ENCODE data around the gene OSBPL10.
"Not testable (repeated sequence)": the region's sequence is repeated elsewhere in the genome, so short reads cannot be mapped to it uniquely, and the experiment has no call there.

Gene OSBPL10

DNA sequence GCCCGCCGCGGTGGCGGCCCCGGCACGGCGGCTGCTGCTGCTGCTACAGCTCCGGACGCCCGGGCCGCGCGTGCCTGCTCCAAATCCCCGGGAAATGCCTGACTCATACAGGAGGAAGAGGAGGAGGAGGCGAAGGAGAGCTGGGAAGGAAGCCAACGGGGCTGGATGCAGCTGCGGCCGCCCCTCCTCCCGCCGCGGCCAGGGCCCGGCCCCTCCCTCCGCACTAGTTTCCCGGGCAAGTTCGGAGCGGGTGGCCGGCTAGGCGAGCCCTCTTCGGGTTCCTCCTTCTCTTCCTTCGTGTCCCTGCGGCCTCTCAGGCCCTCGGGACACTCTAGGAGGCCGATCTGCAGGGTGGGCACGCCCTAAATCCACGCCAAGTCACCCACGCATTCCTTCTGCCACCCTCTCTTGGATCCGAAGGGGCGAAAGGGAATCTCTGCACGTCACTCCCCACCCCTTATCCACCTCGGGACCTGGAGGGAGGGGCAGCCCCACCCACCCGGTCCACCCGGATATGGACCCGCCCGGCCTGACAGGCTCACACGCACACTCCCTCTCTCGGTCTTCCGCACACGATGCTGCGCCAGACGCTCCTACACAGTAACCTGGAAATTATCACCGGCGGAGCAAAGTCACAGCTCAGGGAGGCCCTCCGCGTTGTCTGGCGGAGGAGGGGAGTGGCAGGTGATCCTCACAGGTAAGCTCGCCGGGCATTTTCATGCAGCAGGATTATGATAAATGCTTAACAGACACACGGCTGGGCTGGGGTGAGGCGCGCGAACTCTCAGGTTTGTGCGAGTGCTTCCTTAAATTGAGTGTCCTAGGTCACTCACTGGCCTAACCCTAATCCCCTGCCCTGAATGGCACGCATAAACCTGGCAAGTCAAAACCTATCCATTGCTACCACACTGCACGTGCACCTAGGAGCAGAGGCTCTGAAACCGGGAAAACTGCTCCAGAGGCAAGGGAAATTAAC is at the start of gene OSBPL10, which contains the start of gene ZNF860:
TSS of gene OSBPL10 (minus strand) at position 57 of the 976 bp plus-strand sequence. CDS start 83 bp downstream, outside the sequence.
TSS of gene ZNF860 (plus strand) at position 545 of the 976 bp plus-strand sequence. CDS start 7,330 bp downstream, outside the sequence.
- DNase-seq (ENCODE audit: low spot score): peak; percentile 87

- DNase-seq (ENCODE audit: low spot score): no peak
These were observed 45.5 kb upstream of the OSBPL10 start for GRCh38 chr3:32026593-32026992.

DNA sequence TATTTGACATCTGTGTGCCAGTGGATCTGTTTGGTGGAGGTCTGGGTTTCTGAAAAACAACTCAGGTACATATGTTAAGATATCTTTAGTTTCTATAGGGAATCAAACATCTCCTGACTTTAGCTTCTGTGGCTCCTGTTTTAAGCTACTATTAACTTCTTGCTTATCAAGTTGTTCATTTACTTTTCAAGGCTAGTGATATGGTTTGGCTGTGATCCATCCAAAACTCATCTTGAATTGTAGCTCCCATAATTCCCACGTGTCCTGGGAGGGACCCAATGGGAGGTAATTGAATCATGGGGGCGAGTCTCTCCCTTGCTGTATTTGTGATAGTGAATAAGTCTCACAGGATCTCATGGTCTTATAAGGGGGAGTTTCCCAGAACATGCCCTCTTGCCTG is 41.9 kb upstream of the OSBPL10 start:
- no peak for DNase-seq (ENCODE audit: low spot score)

- no peak for DNase-seq (ENCODE audit: low spot score)
These were observed 40.7 kb upstream of the OSBPL10 start for GRCh38 chr3:32021748-32022147.

DNA sequence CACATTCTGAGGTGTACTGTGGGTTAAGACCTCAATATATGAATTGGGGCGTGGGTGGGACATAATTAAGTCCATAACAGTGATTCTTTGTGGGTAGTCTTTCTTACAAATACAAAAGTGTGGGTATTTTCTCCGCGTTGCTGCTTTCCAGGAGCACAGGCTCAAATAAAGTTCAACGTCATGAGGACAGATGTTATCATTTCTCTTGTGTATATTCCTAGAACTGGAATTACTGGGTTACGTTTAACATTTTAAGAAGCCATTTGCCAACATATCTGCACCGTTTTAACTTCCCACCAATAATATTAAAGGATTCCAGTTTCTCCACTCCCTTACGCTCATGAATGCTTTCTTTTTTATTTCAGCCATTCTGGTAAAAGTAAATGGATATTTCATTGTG is 40.1 kb upstream of the OSBPL10 start:
- DNase-seq (ENCODE audit: low spot score): no peak

DNA sequence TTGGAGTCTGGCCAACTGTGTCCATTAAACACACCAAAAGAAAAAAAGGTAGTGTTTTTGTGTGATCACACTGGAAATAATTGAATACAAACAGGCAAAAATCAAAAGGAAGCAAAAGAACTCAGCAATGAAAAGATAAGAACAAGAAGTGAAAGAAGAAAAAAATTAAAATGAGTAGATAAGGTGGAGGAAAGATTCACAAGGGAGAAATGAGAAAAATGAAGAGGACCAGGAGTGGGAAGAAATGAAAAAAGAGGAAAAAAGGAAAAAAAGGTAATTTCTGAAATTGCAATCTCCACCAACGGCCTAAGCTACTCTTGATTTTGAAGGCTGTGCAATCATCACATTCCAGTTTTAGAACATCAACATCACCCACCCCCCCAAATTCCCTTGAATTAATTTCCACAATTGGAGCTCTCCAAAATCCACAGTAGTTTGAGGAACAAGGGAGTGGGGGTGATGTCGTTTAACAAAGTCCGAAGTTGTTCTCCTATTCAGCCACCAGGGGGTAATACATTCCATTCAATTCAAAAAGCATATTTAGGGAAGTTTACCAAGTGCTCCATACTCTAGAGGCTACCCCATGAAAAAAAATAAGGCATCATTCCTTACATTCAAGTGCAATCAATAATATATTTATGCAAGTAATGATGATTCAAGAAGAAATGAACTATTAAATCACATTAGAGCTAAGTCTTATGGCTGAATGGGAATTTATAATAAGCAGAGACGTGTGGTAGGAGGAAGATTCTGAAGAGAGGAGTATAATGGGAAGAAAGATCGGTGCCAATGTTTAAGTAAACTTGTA is 37.9 kb upstream of the OSBPL10 start:
- no peak for DNase-seq (ENCODE audit: low spot score)

GRCh38 chr3:32017286-32017685 is 36.2 kb upstream of the OSBPL10 start:
- no peak for DNase-seq (ENCODE audit: low spot score)

DNA sequence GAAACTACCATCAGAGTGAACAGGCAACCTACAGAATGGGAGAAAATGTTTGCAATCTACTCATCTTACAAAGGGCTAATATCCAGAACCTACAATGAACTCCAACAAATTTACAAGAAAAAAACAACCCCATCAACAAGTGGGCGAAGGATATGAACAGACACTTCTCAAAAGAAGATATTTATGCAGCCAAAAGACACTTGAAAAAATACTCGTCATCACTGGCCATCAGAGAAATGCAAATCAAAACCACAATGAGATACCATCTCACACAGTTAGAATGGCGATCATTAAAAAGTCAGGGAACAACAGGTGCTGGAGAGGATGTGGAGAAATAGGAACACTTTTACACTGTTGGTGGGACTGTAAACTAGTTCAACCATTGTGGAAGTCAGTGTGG is 34.6 kb upstream of the OSBPL10 start:
- DNase-seq (ENCODE audit: low spot score): not testable (repeated sequence)

DNA sequence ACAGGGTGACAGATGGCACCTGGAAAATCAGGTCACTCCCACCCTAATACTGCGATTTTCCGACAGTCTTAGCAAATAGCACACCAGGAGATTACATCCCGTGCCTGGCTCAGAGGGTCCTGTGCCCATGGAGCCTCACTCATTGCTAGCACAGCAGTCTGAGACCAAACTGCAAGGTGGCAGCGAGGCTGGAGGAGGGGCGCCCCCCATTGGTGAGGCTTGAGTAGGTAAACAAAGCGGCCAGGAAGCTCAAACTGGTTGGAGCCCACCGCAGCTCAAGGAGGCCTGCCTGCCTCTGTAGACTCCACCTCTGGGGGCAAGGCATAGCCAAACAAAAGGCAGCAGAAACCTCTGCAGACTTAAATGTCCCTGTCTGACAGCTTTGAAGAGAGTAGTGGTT is 29.6 kb upstream of the OSBPL10 start:
- not testable (repeated sequence) for DNase-seq (ENCODE audit: low spot score)

DNA sequence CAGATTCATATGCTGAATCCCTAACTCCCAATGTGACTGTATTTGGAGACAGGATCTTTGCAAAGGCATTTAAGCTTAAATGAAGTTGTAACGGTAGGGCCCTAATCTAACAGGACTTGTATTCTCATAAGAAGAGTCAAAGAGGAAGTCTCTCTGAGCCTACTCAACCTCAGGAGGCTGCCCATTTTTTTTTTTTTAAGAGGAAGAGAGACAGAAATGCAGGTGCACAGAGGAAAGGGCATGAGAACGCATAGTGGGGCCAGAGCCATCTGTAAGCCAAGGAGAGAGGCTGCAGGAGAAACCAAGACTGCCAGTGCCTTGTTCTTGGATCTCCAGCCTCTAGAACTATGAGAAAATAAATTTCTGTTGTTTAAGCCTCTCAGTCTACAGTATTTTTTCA is 28.9 kb upstream of the OSBPL10 start:
- DNase-seq (ENCODE audit: low spot score): no peak

DNA sequence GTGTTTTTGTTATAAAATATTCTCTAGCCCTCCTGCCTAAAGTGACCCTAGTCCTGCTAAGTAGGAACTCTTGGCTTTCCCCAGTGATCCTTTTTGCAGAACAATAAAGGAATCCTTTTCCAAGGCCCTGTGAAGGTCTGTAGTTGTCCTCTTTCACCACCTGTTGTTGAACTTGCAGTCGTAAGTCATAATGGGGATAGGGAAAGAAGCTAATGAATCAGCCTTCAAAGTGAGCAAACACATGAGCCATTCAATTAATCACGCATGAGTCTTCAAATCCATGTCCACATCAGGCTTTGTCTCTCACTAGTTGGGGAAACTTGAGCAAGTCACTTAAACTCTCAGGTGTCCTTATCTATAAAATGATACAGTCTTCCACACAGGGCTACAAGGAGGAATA is 28.0 kb upstream of the OSBPL10 start:
- no peak for DNase-seq (ENCODE audit: low spot score)

DNA sequence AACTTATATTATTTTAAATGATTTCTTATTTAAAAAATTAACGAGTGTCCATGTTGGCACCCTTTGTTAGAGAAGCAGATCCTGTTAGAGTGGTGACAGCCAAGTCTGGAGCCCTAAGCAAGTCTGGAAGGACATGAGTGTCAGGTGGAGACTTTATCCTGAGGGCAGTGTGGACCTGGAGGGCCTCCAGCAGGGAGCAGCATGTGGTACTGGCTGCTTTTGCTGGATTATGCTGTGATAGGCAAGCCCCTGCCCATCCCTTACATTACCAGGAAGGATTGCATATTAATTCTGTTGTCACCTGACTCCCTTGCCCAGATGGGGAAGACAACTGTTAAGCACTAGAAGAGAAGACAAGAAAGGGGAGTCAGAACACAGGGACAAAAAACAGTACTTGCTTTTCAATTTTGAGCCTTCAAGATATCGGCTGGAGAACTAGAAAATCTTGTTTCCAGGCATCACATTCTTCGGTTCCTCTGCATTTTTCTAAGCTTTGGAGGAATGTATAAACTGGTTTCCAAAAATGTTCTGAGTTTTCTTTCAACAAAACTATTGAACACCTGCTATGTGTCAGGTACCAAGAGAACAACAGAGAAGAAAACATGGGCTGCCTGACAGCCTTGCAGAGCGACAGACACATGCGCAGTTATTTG is 23.2 kb upstream of the OSBPL10 start:
- no peak for DNase-seq (ENCODE audit: low spot score)

- DNase-seq (ENCODE audit: low spot score): no peak
These were observed 22.3 kb upstream of the OSBPL10 start for GRCh38 chr3:32003380-32003779.

- no peak for DNase-seq (ENCODE audit: low spot score)
These were observed 21.7 kb upstream of the OSBPL10 start for GRCh38 chr3:32002561-32003368.

DNA sequence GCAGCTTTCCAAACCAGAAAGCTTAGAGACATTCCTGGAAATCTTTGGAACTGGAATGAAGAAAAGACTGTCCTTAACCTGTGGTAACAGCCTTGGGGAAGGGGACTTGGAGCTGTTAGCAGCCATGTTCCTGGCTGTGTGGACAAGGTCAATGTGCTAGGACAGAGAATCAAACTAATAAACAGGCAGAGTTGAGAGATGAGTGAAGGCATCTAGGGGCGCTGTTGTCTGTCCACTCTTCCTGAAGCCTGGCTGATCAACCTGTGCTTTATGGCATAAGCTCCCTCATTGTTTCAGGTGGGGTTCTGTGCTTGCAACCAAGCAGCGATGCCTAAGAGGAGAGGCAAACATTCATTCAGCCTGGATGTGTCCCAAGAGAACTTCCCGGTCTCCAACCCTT is 19.8 kb upstream of the OSBPL10 start:
- DNase-seq (ENCODE audit: low spot score): no peak

DNA sequence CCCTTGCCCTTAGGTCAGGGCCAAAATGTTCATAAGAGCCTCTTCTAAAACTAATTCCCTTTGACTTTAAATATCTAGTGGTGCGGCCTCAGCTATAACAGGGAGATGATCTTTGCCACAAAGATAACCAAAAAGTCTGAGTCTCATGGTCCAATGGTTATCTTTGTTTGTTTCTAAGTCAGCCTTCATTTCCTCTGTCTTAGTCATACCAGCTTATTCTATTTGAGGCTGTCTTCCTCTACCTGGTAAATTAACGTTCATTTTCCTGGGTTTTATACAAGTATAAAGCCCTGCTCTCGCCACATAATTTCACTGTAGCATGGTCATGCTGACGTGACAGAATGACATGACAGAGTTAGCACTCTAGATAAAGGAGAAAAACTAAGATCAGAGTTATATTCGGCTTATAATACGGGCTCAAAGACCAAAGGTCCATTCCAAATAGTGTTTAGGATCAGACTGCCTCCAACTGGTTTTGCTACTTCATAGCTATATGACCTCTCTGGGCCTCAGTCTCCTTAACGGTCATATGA is 18.9 kb upstream of the OSBPL10 start:
- no peak for DNase-seq (ENCODE audit: low spot score)

- no peak for DNase-seq (ENCODE audit: low spot score)
These were observed 16.4 kb upstream of the OSBPL10 start for GRCh38 chr3:31997500-31997899.

- no peak for DNase-seq (ENCODE audit: low spot score)
These were observed 15.1 kb upstream of the OSBPL10 start for GRCh38 chr3:31996195-31996594.

- not testable (repeated sequence) for DNase-seq (ENCODE audit: low spot score)
These were observed 14.0 kb upstream of the OSBPL10 start for GRCh38 chr3:31995026-31995425.

- no peak for DNase-seq (ENCODE audit: low spot score)
These were observed 12.8 kb upstream of the OSBPL10 start for GRCh38 chr3:31993843-31994242.

DNA sequence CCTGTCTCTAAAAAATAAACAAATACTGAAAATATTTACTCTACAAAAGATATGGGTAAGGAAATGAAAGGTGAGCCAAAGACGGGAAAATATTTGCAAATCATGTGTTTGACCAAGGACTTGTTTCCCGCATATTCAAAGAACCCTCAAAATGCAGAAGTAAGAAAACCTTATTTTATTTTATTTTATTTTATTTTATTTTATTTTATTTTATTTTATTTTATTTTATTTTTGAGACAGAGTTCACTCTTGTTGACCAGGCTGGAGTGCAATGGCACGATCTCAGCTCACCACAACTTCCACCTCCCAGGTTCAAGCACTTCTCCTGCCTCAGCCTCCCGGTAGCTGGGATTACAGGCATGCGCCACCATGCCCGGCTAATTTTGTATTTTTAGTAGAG is 11.9 kb upstream of the OSBPL10 start:
- not testable (repeated sequence) for DNase-seq (ENCODE audit: low spot score)

Data from left forelimb (tissue), 1 donor.